OCI-LY1 (cell line): ENCODE data around the gene PTPRE.

Experiments used
- CTCF ChIP-seq: fragments of 200-600 bp; sonication (generic), shearing (Covaris generic); IDR thresholded peaks from 2 replicates; pipeline ENCODE4 v1.5.1; 2017; ENCODE audit warnings: mild to moderate bottlenecking, antibody characterized with exemption, low read length, moderate library complexity, mixed read lengths
- EZH2 ChIP-seq: fragments of 200-600 bp; sonication (generic), shearing (Covaris generic); IDR thresholded peaks from 2 replicates; pipeline ENCODE4 v1.8.0; 2017; ENCODE audit warnings: borderline replicate concordance, mixed run types, mild to moderate bottlenecking, antibody characterized with exemption, low read length, moderate library complexity, mixed read lengths

- no peak for TF ChIP-seq CTCF
- TF ChIP-seq EZH2 = no peak
Observed at GRCh38 chr10:127903789-127904188, 3.1 kb upstream of the PTPRE start.
